ENCODE results near the gene PTPN2. TPM values are rescaled to one million over a fixed set of nuclear protein-coding genes. Genes with fewer than 3 reads are reported as not detected.

Gene PTPN2
- total and polyA plus RNA-seq, 2 experiments from 2014 or later, result 24.7 to 25.4 TPM

DNA sequence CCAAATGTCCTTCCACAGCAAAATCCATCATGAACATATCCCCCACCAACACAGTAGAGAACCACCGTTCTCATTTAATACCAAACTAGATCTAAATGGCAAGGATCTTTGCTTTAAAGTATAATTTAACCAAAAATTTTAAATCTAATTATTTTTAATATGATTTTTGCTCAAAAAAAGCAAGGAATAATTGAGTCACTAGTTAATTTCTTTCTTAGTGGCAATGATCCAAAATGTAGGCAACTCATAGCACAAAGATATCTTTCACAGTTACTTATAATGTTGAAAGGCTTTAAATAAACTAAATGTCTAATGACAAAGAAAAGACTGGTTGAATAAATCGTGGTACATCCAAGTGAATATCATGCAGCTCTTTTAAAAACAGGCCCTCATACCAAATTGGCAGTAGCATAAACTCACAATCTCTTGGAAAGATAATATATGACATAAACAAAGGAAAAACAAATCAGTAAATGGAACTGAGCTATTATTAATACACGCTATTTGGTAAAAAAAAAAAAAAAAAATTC lies 20.3 kb downstream of the PTPN2 start:
- no peaks in the 10 kb centered on the region for H3K36me3 ChIP-seq
- no peak overlapping the region for H3K27ac ChIP-seq
- peak in 1 of 2 donors; percentile 10 for DNase-seq (ENCODE audit: low read depth in 1 of 2, low spot score in 1 of 2)
- no peak overlapping the region for H3K4me3 ChIP-seq
- TF ChIP-seq, protein P1, sequence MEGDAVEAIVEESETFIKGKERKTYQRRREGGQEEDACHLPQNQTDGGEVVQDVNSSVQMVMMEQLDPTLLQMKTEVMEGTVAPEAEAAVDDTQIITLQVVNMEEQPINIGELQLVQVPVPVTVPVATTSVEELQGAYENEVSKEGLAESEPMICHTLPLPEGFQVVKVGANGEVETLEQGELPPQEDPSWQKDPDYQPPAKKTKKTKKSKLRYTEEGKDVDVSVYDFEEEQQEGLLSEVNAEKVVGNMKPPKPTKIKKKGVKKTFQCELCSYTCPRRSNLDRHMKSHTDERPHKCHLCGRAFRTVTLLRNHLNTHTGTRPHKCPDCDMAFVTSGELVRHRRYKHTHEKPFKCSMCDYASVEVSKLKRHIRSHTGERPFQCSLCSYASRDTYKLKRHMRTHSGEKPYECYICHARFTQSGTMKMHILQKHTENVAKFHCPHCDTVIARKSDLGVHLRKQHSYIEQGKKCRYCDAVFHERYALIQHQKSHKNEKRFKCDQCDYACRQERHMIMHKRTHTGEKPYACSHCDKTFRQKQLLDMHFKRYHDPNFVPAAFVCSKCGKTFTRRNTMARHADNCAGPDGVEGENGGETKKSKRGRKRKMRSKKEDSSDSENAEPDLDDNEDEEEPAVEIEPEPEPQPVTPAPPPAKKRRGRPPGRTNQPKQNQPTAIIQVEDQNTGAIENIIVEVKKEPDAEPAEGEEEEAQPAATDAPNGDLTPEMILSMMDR (IDR thresholded peaks at IDR 0.05; ENCODE audit: low read depth, low read length), result no peak
- H3K27me3 ChIP-seq, result no peaks in the 10 kb centered on the region
- peaks cover 10% of the 10 kb centered on the region for H3K4me1 ChIP-seq (ENCODE audit: low read depth)
- no peaks in the 10 kb centered on the region for H3K9me3 ChIP-seq (ENCODE audit: low read depth)

DNA sequence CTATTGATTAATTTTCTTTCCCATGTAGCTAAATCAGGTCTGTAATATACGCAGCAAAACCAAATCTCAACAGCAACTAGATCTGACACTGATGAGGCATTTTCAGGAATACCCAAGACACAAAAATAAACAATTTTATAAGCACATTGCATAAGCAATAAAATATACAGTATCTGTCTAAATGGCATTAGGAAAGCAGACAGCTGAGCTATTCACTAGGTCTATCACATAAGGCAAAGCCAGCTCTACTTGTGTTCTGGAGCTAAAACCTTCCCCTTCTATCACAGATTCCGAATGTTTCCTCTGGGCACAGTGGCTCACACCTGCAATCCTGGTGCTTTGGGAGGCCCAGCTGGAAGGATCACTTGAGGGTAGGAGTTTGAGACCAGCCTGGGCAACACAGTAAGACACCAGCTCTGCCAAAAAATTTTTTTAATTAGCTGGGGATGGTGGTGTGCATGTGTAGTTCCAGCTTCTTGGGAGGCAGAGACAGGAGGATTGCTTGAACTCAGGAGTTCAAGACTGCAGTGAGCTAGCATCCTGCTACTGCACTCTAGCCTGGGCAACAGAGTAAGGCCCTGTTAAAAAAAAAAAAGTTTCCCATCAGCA lies 21.1 kb downstream of the PTPN2 start:
- no peak for DNase-seq (ENCODE audit: low read depth in 1 of 2, low spot score in 1 of 2)
- no peaks in the 10 kb centered on the region for H3K9me3 ChIP-seq (ENCODE audit: low read depth)
- peak overlapping the region; percentile 3 for H3K27ac ChIP-seq
- no peak overlapping the region for H3K4me3 ChIP-seq
- TF ChIP-seq, protein P1 (IDR thresholded peaks at IDR 0.05; ENCODE audit: low read depth, low read length), result no peak
- no peaks in the 10 kb centered on the region for H3K36me3 ChIP-seq
- H3K4me1 ChIP-seq (ENCODE audit: low read depth), result peaks cover 10% of the 10 kb centered on the region
- H3K27me3 ChIP-seq, result no peaks in the 10 kb centered on the region

DNA sequence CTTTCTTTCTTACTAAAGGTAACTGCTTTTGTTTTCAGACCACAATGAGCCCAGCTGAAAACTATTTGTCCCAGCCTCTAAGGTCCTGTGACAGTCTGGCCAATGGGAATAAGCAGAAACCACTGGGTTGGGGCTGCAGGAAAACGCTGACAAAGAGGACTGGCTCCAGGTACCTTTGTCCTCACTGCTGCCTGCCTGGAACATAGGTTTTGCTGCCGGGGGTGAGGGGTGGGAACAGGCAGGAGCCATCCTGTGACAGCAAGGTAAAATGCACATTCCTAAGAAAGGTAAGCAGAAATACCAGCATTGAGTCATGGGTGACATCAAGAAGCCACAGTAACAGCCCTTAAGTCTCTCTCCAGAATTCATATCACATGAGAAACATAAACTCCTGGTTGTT lies 21.6 kb downstream of the PTPN2 start:
- H3K27ac ChIP-seq, result peak overlapping the region; percentile 3
- TF ChIP-seq, protein P1 (IDR thresholded peaks at IDR 0.05; ENCODE audit: low read depth, low read length), result no peak
- no peaks in the 10 kb centered on the region for H3K9me3 ChIP-seq (ENCODE audit: low read depth)
- no peaks in the 10 kb centered on the region for H3K36me3 ChIP-seq
- H3K4me1 ChIP-seq (ENCODE audit: low read depth), result peaks cover 10% of the 10 kb centered on the region
- no peak for DNase-seq (ENCODE audit: low read depth in 1 of 2, low spot score in 1 of 2)
- no peaks in the 10 kb centered on the region for H3K27me3 ChIP-seq
- H3K4me3 ChIP-seq, result no peak overlapping the region

DNA sequence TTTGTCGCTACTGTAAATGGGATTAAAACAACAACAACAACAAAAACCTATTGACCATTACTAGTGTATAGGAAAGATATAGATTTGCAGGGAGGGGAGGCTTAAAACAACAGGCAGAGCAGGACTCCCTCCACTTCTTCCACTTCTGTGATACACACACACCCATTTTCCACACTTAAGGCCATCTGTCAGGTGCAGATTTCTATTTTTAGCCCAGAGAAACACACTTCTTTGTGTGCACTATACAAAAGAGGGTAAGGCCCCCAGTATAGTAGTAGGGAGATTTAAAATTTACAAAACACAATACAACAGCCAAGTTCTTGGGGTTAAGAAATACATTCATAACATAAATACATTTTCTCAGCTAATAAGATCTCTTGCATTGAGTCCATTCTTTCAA lies 22.4 kb downstream of the PTPN2 start:
- no peaks in the 10 kb centered on the region for H3K36me3 ChIP-seq
- H3K27ac ChIP-seq, result no peak overlapping the region
- no peaks in the 10 kb centered on the region for H3K9me3 ChIP-seq (ENCODE audit: low read depth)
- peaks cover 10% of the 10 kb centered on the region for H3K4me1 ChIP-seq (ENCODE audit: low read depth)
- no peak for DNase-seq (ENCODE audit: low read depth in 1 of 2, low spot score in 1 of 2)
- TF ChIP-seq, protein P1 (IDR thresholded peaks at IDR 0.05; ENCODE audit: low read depth, low read length), result no peak
- H3K27me3 ChIP-seq, result no peaks in the 10 kb centered on the region
- no peak overlapping the region for H3K4me3 ChIP-seq

DNA sequence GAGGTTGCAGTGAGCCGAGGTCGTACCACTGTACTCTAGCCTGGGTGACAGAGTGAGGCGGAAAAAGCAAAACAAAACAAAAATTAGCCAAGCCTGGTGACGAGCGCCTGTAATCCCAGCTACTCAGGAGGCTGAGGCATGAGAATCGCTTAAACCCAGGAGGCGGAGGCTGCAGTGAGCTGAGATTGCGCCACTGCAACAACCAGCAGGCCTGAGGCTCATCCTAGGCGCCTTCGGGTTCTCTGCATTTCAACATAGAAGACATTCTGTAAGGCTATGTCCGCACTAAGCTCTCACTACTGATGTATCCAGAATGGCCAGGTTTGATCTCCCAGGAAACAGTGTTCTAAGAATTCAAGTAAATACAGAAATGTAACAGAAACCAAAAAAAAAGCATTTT lies 23.5 kb downstream of the PTPN2 start:
- H3K27me3 ChIP-seq, result no peaks in the 10 kb centered on the region
- no peak overlapping the region for H3K4me3 ChIP-seq
- no peak for DNase-seq (ENCODE audit: low read depth in 1 of 2, low spot score in 1 of 2)
- TF ChIP-seq, protein P1 (IDR thresholded peaks at IDR 0.05; ENCODE audit: low read depth, low read length), result no peak
- H3K4me1 ChIP-seq (ENCODE audit: low read depth), result peaks cover 10% of the 10 kb centered on the region
- H3K9me3 ChIP-seq (ENCODE audit: low read depth), result no peaks in the 10 kb centered on the region
- no peaks in the 10 kb centered on the region for H3K36me3 ChIP-seq
- no peak overlapping the region for H3K27ac ChIP-seq

Data from cardiac muscle cell (in vitro differentiated cells and primary cell).